SK-N-SH (cell line): ENCODE results near the gene LRMDA. TPM values are rescaled to one million over a fixed set of nuclear protein-coding genes. Genes with fewer than 3 reads are reported as not detected.

Experiments
- CTCF ChIA-PET: fragments of 300-600, 350-600 bp; formaldehyde crosslinking; extraction: SDS; loops from one replicate; lab custom pipeline; 2021; lab: Yijun Ruan, JAX
- POLR2A ChIA-PET: fragments of 350-600 bp; sonication (Branson Sonifier 250); formaldehyde crosslinking; extraction: SDS; loops from one replicate; lab custom pipeline; 2020; ENCODE audit warnings: antibody characterized with exemption, inconsistent platforms; lab: Yijun Ruan, JAX
- DNase-seq: peaks from one replicate; pipeline ENCODE4 v3.0.0; 2012
- H2AFZ ChIP-seq: fragments of 200-600 bp; sonication (generic); 2 replicates; pipeline ENCODE4 v1.8.1; 2016; ENCODE audit warnings: antibody characterized with exemption, mild to moderate bottlenecking, low read depth
- H3F3A ChIP-seq: fragments of 200-600 bp; sonication (generic); replicated peaks from 2 replicates; pipeline ENCODE3; 2016; ENCODE audit warnings: antibody characterized with exemption, mild to moderate bottlenecking; ENCODE audit not compliant: insufficient read depth
- H3K27ac ChIP-seq, 2 experiments: fragments of 200-500 bp in 1 of 2; fragments of 200-600 bp in 1 of 2; sonication (Bioruptor generic) in 1 of 2; sonication (generic), shearing (Covaris generic) in 1 of 2; 2 replicates each; pipeline versions ENCODE4 v1.5.1 to v1.6.1; 2014 to 2016; ENCODE audit warnings: low read depth in 2 of 2, inconsistent platforms in 1 of 2, low read length in 1 of 2, mild to moderate bottlenecking in 1 of 2, mixed read lengths in 1 of 2
- H3K27me3 ChIP-seq: fragments of 200-600 bp; sonication (generic), shearing (Covaris generic); 2 replicates; pipeline ENCODE4 v1.6.1; 2016; ENCODE audit warnings: mixed run types; ENCODE audit not compliant: insufficient read depth
- H3K36me3 ChIP-seq, 2 experiments: fragments of 200-500 bp in 1 of 2; fragments of 200-600 bp in 1 of 2; sonication (Bioruptor generic) in 1 of 2; sonication (generic) in 1 of 2; replicated peaks in 1 of 2; 2 replicates each; pipeline versions ENCODE3 to v1.5.1; 2014 to 2016; ENCODE audit warnings: low read length in 1 of 2, mild to moderate bottlenecking in 1 of 2; ENCODE audit not compliant: insufficient read depth in 2 of 2, control insufficient read depth in 1 of 2
- H3K4me1 ChIP-seq, 2 experiments: fragments of 200-500 bp in 1 of 2; fragments of 200-600 bp in 1 of 2; sonication (Bioruptor generic) in 1 of 2; sonication (generic), shearing (Covaris generic) in 1 of 2; 2 replicates each; pipeline versions ENCODE4 v1.5.1 to v1.6.1; 2014 to 2016; ENCODE audit warnings: low read depth in 1 of 2, low read length in 1 of 2, mixed run types in 1 of 2; ENCODE audit not compliant: insufficient read depth in 2 of 2, control insufficient read depth in 1 of 2
- H3K4me2 ChIP-seq: fragments of 200-600 bp; sonication (generic), shearing (Covaris generic); 2 replicates; pipeline ENCODE4 v1.6.1; 2017; ENCODE audit warnings: mixed run types
- H3K4me3 ChIP-seq, 2 experiments: fragments of 200-500 bp in 1 of 2; fragments of 200-600 bp in 1 of 2; sonication (Bioruptor generic) in 1 of 2; sonication (generic), shearing (Covaris generic) in 1 of 2; 2 replicates each; pipeline versions ENCODE4 v1.5.1 to v1.8.1; 2014 to 2016; ENCODE audit warnings: low read depth in 2 of 2, inconsistent platforms in 1 of 2, low read length in 1 of 2, mild to moderate bottlenecking in 1 of 2, mixed read lengths in 1 of 2, moderate library complexity in 1 of 2
- H3K79me2 ChIP-seq: fragments of 200-600 bp; sonication (generic); 2 replicates; pipeline ENCODE4 v1.8.1; 2017; ENCODE audit warnings: mild to moderate bottlenecking; ENCODE audit not compliant: insufficient read depth
- H3K9ac ChIP-seq: fragments of 200-600 bp; sonication (generic); 2 replicates; pipeline ENCODE4 v1.6.1; 2017; ENCODE audit warnings: mixed run types
- H3K9me2 ChIP-seq: fragments of 200-600 bp; sonication (generic); 2 replicates; pipeline ENCODE4 v1.6.1; 2017; ENCODE audit warnings: mixed run types
- H3K9me3 ChIP-seq: fragments of 200-600 bp; sonication (generic); 2 replicates; pipeline ENCODE4 v1.6.1; 2017; ENCODE audit warnings: mixed run types, mild to moderate bottlenecking, moderate library complexity
- H4K20me1 ChIP-seq: fragments of 200-600 bp; sonication (generic); 2 replicates; pipeline ENCODE4 v1.6.1; 2017; ENCODE audit warnings: mild to moderate bottlenecking, mixed run types; ENCODE audit not compliant: insufficient read depth
- CTCF ChIP-seq: fragments of 200-600 bp; sonication (generic); IDR thresholded peaks from 2 replicates; pipeline ENCODE4 v1.6.1; 2017; ENCODE audit warnings: antibody characterized with exemption, mild to moderate bottlenecking, moderate library complexity
- ELF1 ChIP-seq: IDR thresholded peaks from 2 replicates; pipeline ENCODE4 v1.4.0; 2012
- EP300 ChIP-seq, 2 experiments: IDR thresholded peaks; 2 replicates each; pipeline versions ENCODE4 v1.4.0 to v1.6.1; 2012; ENCODE audit warnings: borderline replicate concordance in 1 of 2, low read depth in 1 of 2, low read length in 1 of 2
- FOSL2 ChIP-seq: IDR thresholded peaks from 2 replicates; pipeline ENCODE4 v1.4.0; 2012; ENCODE audit warnings: low read depth, mild to moderate bottlenecking, moderate library complexity, borderline replicate concordance
- FOXJ3 ChIP-seq: sonication (generic); formaldehyde crosslinking; IDR thresholded peaks from 2 replicates; pipeline ENCODE4 v1.5.1; 2020; ENCODE audit warnings: mild to moderate bottlenecking, missing genetic modification reagents
- JUND ChIP-seq: IDR thresholded peaks from 2 replicates; pipeline ENCODE4 v1.4.0; 2012
- NRF1 ChIP-seq: IDR thresholded peaks from 2 replicates; pipeline ENCODE4 v1.6.1; 2012; ENCODE audit warnings: low read depth, mild to moderate bottlenecking, low read length
- RCOR1 ChIP-seq: fragments of 150-350 bp; IDR thresholded peaks from 2 replicates; pipeline ENCODE4 v1.6.1; 2017; ENCODE audit warnings: antibody characterized with exemption, low read length
- REST ChIP-seq: IDR thresholded peaks from 2 replicates; pipeline ENCODE4 v1.6.1; 2012; ENCODE audit warnings: mild to moderate bottlenecking, low read depth, low read length, moderate library complexity
- RFX5 ChIP-seq: IDR thresholded peaks from 2 replicates; pipeline ENCODE4 v1.6.1; 2012; ENCODE audit warnings: mild to moderate bottlenecking, improper control_type of control experiment, low read length
- RXRA ChIP-seq: IDR thresholded peaks from 2 replicates; pipeline ENCODE4 v1.4.0; 2012; ENCODE audit warnings: low read depth, mild to moderate bottlenecking, borderline replicate concordance
- SIN3A ChIP-seq: IDR thresholded peaks from 2 replicates; pipeline ENCODE4 v1.6.1; 2012; ENCODE audit warnings: low read depth, mild to moderate bottlenecking, low read length, moderate library complexity, borderline replicate concordance
- SMC3 ChIP-seq: IDR thresholded peaks from 2 replicates; pipeline ENCODE4 v1.6.1; 2012; ENCODE audit warnings: low read depth, low read length, improper control_type of control experiment
- TAF1 ChIP-seq: IDR thresholded peaks from 2 replicates; pipeline ENCODE4 v1.6.1; 2012; ENCODE audit warnings: low read depth, mild to moderate bottlenecking, low read length, moderate library complexity, borderline replicate concordance
- TEAD4 ChIP-seq: IDR thresholded peaks from 2 replicates; pipeline ENCODE4 v1.4.0; 2012; ENCODE audit warnings: mild to moderate bottlenecking, borderline replicate concordance; ENCODE audit not compliant: insufficient read depth
- USF1 ChIP-seq: IDR thresholded peaks from 2 replicates; pipeline ENCODE4 v1.4.0; 2012; ENCODE audit warnings: low read depth, borderline replicate concordance
- USF2 ChIP-seq: fragments of 150-350 bp; IDR thresholded peaks from 2 replicates; pipeline ENCODE4 v1.6.1; 2017; ENCODE audit warnings: antibody characterized with exemption, low read length, low read depth, borderline replicate concordance
- WGBS: methylation state at CpG from one replicate; pipeline ENCODE4 v1.1.6; 2017; ENCODE audit warnings: low lambda C conversion rate; 5-methylcytosine and 5-hydroxymethylcytosine counted together
- polyA plus RNA-seq, 3 experiments: library from polyadenylated mRNA; depleted of rRNA; stranded (reverse); fragments of >200 nt; gene quantifications; 2 replicates each; pipeline ENCODE4 v1.2.3, GENCODE V29; 2012

Gene LRMDA
- polyA plus RNA-seq, 1 of the 3 experiments (the other 2 are of a cell fraction), result 0.95 TPM

GRCh38 chr10:75507469-75507868 is 76.0 kb downstream of the LRMDA start:
- Histone ChIP-seq H4K20me1 (no peaks in the 10 kb centered on the region), H2AFZ (no peak overlapping the region), H3K27ac (peak overlapping the region; percentile 58 to 98), H3F3A (peaks cover 21% of the 10 kb centered on the region), H3K9me2 (no peaks in the 10 kb centered on the region), H3K36me3 (no peaks in the 10 kb centered on the region), H3K9me3 (no peaks in the 10 kb centered on the region), H3K4me1 (peaks cover 7 to 29% of the 10 kb centered on the region in 2 experiments; a peak in 2 of 4 replicates), H3K27me3 (no peaks in the 10 kb centered on the region), H3K79me2 (no peaks in the 10 kb centered on the region), H3K4me3 (no peak overlapping the region), H3K9ac (no peak overlapping the region), H3K4me2 (no peak overlapping the region)
- CTCF ChIA-PET, result interaction anchor here (0.9 to 2.3 kb wide), 8 partner anchors 29 to 803 kb away, joined by 3 to 6 read pairs (median 4); partner anchors contain the start of gene ZNF503
- POLR2A ChIA-PET, result interaction anchor here (1.5 to 2.0 kb wide), 3 partner anchors 29 to 106 kb away, joined by 4 to 11 read pairs (median 10); partner anchors contain the start of gene ZNF503
- no peak for DNase-seq
- no peak for TF ChIP-seq USF2
- TF ChIP-seq USF1, result no peak
- TF ChIP-seq RXRA, result no peak
- 0 out of 2 replicates have a peak, but pooled peaks have one; percentile 6 for TF ChIP-seq RCOR1
- TF ChIP-seq FOXJ3, result no peak
- TF ChIP-seq TAF1, result no peak
- WGBS, result 99% methylated on average over 3 of the region's 3 CpGs

- 4% methylated on average over 2 of the region's 2 CpGs for WGBS
- Histone ChIP-seq H3K9ac (peak overlapping the region; percentile 23; the same call in 1 of the 2 replicates), H4K20me1 (no peaks in the 10 kb centered on the region), H3K4me1 (peaks cover 7 to 29% of the 10 kb centered on the region in 2 experiments; a peak in 2 of 4 replicates), H3K4me2 (peak overlapping the region; percentile 70; the same call in 1 of the 2 replicates), H3K36me3 (no peaks in the 10 kb centered on the region), H2AFZ (no peak overlapping the region; the same call in 1 of the 2 replicates), H3K27ac (peak overlapping the region; percentile 77 to 98), H3K79me2 (no peaks in the 10 kb centered on the region), H3K9me3 (no peaks in the 10 kb centered on the region), H3K9me2 (no peaks in the 10 kb centered on the region), H3K4me3 (peak overlapping the region in 1 of 2 experiments; percentile 11; a peak in 1 of 4 replicates), H3F3A (peaks cover 21% of the 10 kb centered on the region), H3K27me3 (no peaks in the 10 kb centered on the region)
- peak; percentile 67 for DNase-seq
- POLR2A ChIA-PET, result interaction anchor here (1.2 to 2.0 kb wide), 5 partner anchors 26 to 136 kb away, joined by 3 to 11 read pairs (median 4); partner anchors contain the start of gene ZNF503
- CTCF ChIA-PET, result interaction anchor here (0.9 to 2.3 kb wide), 10 partner anchors 13 to 1477 kb away, joined by 3 to 6 read pairs (median 4); partner anchors contain the start of gene ZNF503
- TF ChIP-seq REST, result no peak; the same call in 1 of the 2 replicates
- peak; percentile 100 for TF ChIP-seq TEAD4
- TF ChIP-seq EP300 (IDR thresholded peaks at IDR 0.05; ENCODE audit: borderline replicate concordance in 1 of 2, low read depth in 1 of 2, low read length in 1 of 2), result peak; percentile 98 to 100
- peak; percentile 84 for TF ChIP-seq FOSL2
- no peak for TF ChIP-seq SMC3
- peak; percentile 38; the same call in 1 of the 2 replicates for TF ChIP-seq USF1
- peak; percentile 98 for TF ChIP-seq SIN3A
- TF ChIP-seq RFX5, result no peak
- TF ChIP-seq FOXJ3, result peak; percentile 58
- no peak for TF ChIP-seq NRF1
- peak; percentile 47; the same call in 1 of the 2 replicates for TF ChIP-seq ELF1
- TF ChIP-seq JUND, result peak; percentile 100
- TF ChIP-seq CTCF, result no peak
Observed at GRCh38 chr10:75508239-75508813, 76.9 kb downstream of the LRMDA start.
